ENCODE data around the gene PLEKHG1. TPM values are rescaled to one million over a fixed set of nuclear protein-coding genes. Genes with fewer than 3 reads are reported as not detected.

The PLEKHG1 gene
- total RNA-seq, 2 donors from 2014 or later: 1.5 to 2.4 TPM

DNA sequence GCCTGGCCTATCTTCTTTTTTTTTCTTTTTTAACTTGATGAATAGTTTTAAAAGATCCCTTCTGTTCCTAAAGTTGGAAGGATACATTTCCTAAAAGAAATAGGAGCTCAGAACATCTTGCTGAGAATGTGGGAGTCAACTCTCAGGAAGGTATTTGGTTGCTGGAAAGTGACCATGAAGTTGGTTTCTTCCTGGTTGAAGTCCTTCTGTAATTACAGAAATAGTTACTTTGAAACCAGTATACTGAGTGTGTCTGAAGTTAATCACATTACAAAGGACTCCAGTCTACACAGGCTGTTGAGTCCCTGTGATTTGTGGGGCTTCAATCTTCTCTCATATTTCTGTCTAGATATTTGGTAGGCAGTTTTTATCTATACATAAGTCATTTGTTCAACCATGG is 9.8 kb upstream of the PLEKHG1 start:
- Histone ChIP-seq H3K4me1 (ENCODE audit: control insufficient read depth, insufficient read depth, low read length) (no peaks in the 10 kb centered on the region), H3K27me3 (ENCODE audit: control insufficient read depth, insufficient read depth, low read length, poor library complexity, severe bottlenecking) (no peaks in the 10 kb centered on the region), H3K36me3 (ENCODE audit: control insufficient read depth, insufficient read depth, low read length) (no peaks in the 10 kb centered on the region), H3K9ac (ENCODE audit: extremely low read depth, low read length, poor library complexity, severe bottlenecking) (no peak overlapping the region), H3K4me3 (ENCODE audit: low read length) (no peak overlapping the region), H3K9me3 (ENCODE audit: control insufficient read depth, low read length) (no peaks in the 10 kb centered on the region), H3K27ac (ENCODE audit: low read depth, low read length) (no peak overlapping the region)
- Mint-ChIP-seq H3K9me3 (no peaks in the 10 kb centered on the region), H3K4me1 (peaks cover 5% of the 10 kb centered on the region), H3K27ac (no peak overlapping the region), H3K36me3 (ENCODE audit: low read depth) (no peaks in the 10 kb centered on the region), H3K27me3 (ENCODE audit: insufficient read depth) (peaks cover 3% of the 10 kb centered on the region), H3K4me3 (no peak overlapping the region)
- TF ChIP-seq, protein P1, sequence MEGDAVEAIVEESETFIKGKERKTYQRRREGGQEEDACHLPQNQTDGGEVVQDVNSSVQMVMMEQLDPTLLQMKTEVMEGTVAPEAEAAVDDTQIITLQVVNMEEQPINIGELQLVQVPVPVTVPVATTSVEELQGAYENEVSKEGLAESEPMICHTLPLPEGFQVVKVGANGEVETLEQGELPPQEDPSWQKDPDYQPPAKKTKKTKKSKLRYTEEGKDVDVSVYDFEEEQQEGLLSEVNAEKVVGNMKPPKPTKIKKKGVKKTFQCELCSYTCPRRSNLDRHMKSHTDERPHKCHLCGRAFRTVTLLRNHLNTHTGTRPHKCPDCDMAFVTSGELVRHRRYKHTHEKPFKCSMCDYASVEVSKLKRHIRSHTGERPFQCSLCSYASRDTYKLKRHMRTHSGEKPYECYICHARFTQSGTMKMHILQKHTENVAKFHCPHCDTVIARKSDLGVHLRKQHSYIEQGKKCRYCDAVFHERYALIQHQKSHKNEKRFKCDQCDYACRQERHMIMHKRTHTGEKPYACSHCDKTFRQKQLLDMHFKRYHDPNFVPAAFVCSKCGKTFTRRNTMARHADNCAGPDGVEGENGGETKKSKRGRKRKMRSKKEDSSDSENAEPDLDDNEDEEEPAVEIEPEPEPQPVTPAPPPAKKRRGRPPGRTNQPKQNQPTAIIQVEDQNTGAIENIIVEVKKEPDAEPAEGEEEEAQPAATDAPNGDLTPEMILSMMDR (conservative IDR thresholded peaks at IDR 0.05): no peak
- DNase-seq: no peak

DNA sequence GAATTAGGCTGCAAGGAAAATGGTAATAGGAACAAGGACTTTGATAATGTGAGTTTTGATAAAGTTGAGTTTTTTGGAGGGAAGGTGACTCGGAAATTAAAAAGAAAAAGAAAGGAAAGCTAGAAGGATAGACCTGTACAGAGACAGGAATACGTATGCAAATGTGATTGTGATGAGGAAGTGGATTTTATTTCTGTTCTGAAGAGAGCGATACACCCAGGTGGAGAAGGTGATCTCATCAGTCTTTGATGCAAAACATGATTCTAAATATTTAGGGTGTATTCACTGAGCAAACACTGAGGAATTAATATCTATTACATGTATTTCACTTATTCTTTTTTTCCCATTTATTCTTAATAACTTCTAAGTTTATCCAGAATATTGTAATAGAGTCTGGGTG is 9.2 kb upstream of the PLEKHG1 start:
- no peaks in the 10 kb centered on the region for H3K4me1 ChIP-seq (ENCODE audit: control insufficient read depth, insufficient read depth, low read length)
- H3K27ac Mint-ChIP-seq: no peak overlapping the region
- peaks cover 3% of the 10 kb centered on the region for H3K27me3 Mint-ChIP-seq (ENCODE audit: insufficient read depth)
- H3K27me3 ChIP-seq (ENCODE audit: control insufficient read depth, insufficient read depth, low read length, poor library complexity, severe bottlenecking): no peaks in the 10 kb centered on the region
- H3K36me3 ChIP-seq (ENCODE audit: control insufficient read depth, insufficient read depth, low read length): no peaks in the 10 kb centered on the region
- no peak overlapping the region for H3K4me3 ChIP-seq (ENCODE audit: low read length)
- peaks cover 5% of the 10 kb centered on the region for H3K4me1 Mint-ChIP-seq
- TF ChIP-seq, protein P1 (conservative IDR thresholded peaks at IDR 0.05): no peak
- no peaks in the 10 kb centered on the region for H3K9me3 ChIP-seq (ENCODE audit: control insufficient read depth, low read length)
- no peak for DNase-seq
- H3K9me3 Mint-ChIP-seq: no peaks in the 10 kb centered on the region
- H3K4me3 Mint-ChIP-seq: no peak overlapping the region
- H3K36me3 Mint-ChIP-seq (ENCODE audit: low read depth): no peaks in the 10 kb centered on the region
- no peak overlapping the region for H3K9ac ChIP-seq (ENCODE audit: extremely low read depth, low read length, poor library complexity, severe bottlenecking)
- H3K27ac ChIP-seq (ENCODE audit: low read depth, low read length): no peak overlapping the region
- WGBS, 2 experiments (ENCODE audit: insufficient coverage in 1 of 2, insufficient read length in 1 of 2): 93 to 100% methylated on average over 3 of the region's 3 CpGs

DNA sequence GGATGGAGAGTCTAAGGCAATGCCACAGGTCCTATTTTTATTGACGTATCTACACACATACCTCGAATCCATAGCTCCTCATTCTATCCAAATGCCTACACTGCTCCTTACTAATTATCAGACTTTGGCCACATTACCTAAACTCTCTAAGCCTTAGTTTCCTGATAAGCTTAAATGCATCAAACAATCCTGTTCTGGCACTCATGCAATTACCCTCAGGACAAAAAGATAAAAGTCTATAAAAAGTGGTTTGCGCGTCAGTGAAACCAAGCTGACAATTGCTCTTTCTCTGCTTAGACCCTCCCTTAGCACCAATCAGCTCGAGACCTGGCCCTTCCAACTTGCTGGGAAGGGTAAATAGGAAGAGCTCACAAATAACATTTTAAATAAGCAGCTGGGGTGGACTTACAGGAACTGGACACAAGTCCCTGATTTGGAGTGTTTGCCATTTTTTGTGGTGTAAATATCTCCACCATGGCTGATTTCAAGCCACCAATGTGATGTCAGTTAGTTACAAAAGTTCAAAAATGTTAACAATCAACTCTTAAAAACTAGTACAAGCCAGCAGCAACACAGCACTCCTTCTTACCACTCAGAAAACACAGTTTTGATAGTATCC is 7.2 kb upstream of the PLEKHG1 start:
- DNase-seq: no peak
- Histone ChIP-seq H3K27ac (ENCODE audit: low read depth, low read length) (no peak overlapping the region), H3K9me3 (ENCODE audit: control insufficient read depth, low read length) (no peaks in the 10 kb centered on the region), H3K9ac (ENCODE audit: extremely low read depth, low read length, poor library complexity, severe bottlenecking) (no peak overlapping the region), H3K27me3 (ENCODE audit: control insufficient read depth, insufficient read depth, low read length, poor library complexity, severe bottlenecking) (peaks cover 20% of the 10 kb centered on the region), H3K4me3 (ENCODE audit: low read length) (no peak overlapping the region), H3K4me1 (ENCODE audit: control insufficient read depth, insufficient read depth, low read length) (no peaks in the 10 kb centered on the region), H3K36me3 (ENCODE audit: control insufficient read depth, insufficient read depth, low read length) (no peaks in the 10 kb centered on the region)
- H3K4me1 Mint-ChIP-seq: peaks cover 5% of the 10 kb centered on the region
- TF ChIP-seq, protein P1 (conservative IDR thresholded peaks at IDR 0.05): no peak
- 89 to 100% methylated on average over 4 to 5 of the region's 5 CpGs for WGBS, 2 experiments (ENCODE audit: insufficient coverage in 1 of 2, insufficient read length in 1 of 2)
- no peaks in the 10 kb centered on the region for H3K36me3 Mint-ChIP-seq (ENCODE audit: low read depth)
- no peaks in the 10 kb centered on the region for H3K9me3 Mint-ChIP-seq
- H3K4me3 Mint-ChIP-seq: no peak overlapping the region
- H3K27me3 Mint-ChIP-seq (ENCODE audit: insufficient read depth): peaks cover 23% of the 10 kb centered on the region
- H3K27ac Mint-ChIP-seq: no peak overlapping the region
